ENCODE data around the gene VTCN1.

Gene VTCN1

DNA sequence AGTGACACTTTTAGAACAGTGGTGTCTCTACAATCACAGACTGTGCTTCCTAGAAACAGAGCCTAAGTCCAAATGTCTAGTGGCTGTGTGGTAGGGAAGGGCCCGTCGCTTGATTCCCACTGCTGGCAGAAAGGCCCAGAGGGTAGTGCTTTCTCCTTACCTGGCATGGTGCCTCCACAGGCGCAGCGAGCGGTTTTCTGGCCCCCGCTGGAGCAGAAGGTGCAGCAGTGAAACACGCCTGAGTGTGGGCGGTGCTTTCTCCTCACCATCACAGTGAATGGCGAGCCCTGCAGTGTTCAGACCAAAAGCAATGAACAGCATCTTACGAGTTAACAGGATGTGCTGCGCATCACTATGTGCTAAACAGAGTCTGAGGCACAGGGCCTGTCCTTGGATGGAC is 97.5 kb downstream of the VTCN1 start:
- H3K4me3 ChIP-seq (ENCODE audit: low read depth, low read length) = no peak overlapping the region
- in situ Hi-C loops (cut with HindIII; ENCODE audit: low sequenced_read_pairs) = no loop called here
- no peak for DNase-seq (ENCODE audit: low read depth)
- TF ChIP-seq, protein P1, sequence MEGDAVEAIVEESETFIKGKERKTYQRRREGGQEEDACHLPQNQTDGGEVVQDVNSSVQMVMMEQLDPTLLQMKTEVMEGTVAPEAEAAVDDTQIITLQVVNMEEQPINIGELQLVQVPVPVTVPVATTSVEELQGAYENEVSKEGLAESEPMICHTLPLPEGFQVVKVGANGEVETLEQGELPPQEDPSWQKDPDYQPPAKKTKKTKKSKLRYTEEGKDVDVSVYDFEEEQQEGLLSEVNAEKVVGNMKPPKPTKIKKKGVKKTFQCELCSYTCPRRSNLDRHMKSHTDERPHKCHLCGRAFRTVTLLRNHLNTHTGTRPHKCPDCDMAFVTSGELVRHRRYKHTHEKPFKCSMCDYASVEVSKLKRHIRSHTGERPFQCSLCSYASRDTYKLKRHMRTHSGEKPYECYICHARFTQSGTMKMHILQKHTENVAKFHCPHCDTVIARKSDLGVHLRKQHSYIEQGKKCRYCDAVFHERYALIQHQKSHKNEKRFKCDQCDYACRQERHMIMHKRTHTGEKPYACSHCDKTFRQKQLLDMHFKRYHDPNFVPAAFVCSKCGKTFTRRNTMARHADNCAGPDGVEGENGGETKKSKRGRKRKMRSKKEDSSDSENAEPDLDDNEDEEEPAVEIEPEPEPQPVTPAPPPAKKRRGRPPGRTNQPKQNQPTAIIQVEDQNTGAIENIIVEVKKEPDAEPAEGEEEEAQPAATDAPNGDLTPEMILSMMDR (IDR thresholded peaks at IDR 0.05; ENCODE audit: low read depth, low read length, missing control alignments) = no peak

DNA sequence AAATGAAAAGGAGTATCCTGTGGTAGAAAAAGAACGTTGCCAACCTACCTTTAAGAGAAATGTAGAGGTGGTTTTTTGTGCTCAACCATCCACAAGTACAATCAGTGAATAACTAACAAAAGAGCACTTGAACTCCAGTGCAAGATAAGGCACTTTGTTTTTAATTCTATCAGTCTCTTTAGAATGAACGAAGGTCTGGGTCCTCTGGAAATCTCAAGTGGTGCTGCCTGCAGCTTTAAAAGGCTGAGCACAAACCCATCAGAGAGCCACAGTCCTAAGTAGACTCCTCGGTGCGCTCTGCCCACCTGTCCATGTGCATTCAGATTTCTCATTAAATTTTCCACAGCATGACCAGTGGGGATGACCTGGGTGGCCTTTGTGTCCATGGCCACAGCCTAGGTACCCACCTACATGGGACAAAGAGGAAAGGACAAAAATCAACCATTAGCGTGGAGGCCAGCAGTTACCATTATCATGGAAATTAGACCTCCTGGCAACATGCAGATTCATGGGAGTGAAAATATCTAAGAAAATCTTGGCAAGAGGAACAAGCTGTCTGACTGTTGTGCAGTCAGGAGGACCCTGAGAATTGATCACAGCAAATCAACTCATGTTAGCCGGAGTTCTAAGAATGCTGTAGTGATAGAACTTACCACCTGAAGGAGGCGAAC is 98.5 kb downstream of the VTCN1 start:
- DNase-seq (ENCODE audit: low read depth) = no peak
- no peak overlapping the region for H3K4me3 ChIP-seq (ENCODE audit: low read depth, low read length)
- TF ChIP-seq, protein P1 (IDR thresholded peaks at IDR 0.05; ENCODE audit: low read depth, low read length, missing control alignments) = no peak
- in situ Hi-C loops (cut with HindIII; ENCODE audit: low sequenced_read_pairs) = no loop called here

DNA sequence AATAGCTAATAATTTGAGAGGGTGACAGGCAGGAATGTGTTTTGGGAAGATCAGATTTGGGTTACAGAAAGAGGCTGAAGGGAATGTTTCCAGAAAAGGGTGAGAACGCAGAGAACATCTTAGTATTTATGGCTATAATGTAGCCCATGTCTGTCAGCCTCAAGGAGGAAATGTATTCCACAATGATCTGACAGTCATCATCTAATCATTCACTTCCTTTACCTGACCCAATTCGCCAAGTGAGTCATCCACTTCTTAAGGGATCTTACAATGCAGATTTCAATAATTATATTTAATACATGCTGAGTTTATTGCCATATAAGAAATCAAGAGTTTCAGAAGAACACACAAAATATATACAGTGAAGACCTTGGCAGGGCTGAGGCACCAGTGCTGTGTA is 100.0 kb downstream of the VTCN1 start:
- no peak for DNase-seq (ENCODE audit: low read depth)
- TF ChIP-seq, protein P1 (IDR thresholded peaks at IDR 0.05; ENCODE audit: low read depth, low read length, missing control alignments) = no peak
- in situ Hi-C loops (cut with HindIII; ENCODE audit: low sequenced_read_pairs) = no loop called here
- no peak overlapping the region for H3K4me3 ChIP-seq (ENCODE audit: low read depth, low read length)

DNA sequence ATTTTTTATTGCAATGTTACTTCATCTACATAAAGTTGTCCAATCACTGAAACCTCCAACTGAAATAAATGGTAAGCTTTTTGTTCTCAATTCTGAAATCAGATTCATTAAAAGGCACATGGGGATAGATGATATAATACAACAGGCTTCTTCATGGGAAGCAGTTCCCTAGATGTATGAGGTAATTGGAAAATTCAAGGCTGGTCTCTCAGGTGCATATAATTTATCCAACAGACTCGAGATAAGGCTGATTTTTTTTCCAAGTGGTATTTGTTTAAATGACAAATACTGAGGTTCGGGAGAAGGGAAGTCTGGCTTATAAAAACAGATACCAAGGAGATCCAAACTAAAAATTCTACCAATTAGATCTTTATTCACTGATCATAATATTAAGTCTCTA is 103.4 kb downstream of the VTCN1 start:
- DNase-seq (ENCODE audit: low read depth) = no peak
- H3K4me3 ChIP-seq (ENCODE audit: low read depth, low read length) = no peak overlapping the region
- TF ChIP-seq, protein P1 (IDR thresholded peaks at IDR 0.05; ENCODE audit: low read depth, low read length, missing control alignments) = no peak
- in situ Hi-C loops (cut with HindIII; ENCODE audit: low sequenced_read_pairs) = no loop called here

DNA sequence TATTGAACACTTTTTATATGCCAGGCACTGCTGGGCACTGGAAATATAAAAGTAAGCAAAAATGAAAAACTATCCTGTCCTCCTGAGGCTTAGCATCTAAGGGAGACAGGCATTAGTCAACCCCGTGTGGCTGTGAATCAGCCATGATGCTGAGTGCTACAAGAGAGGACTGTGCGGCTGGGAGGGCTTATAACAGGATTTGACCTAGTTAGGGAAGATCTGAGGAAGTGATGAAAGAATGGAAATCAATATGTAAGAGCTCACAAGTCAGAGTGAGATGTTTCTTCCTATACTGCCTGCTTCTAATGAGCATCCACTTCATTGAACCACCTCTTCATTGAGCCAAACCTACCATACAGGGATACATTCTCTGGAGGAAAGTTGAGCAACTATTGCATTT is 104.2 kb downstream of the VTCN1 start:
- in situ Hi-C loops (cut with HindIII; ENCODE audit: low sequenced_read_pairs) = no loop called here
- DNase-seq (ENCODE audit: low read depth) = no peak
- no peak overlapping the region for H3K4me3 ChIP-seq (ENCODE audit: low read depth, low read length)
- TF ChIP-seq, protein P1 (IDR thresholded peaks at IDR 0.05; ENCODE audit: low read depth, low read length, missing control alignments) = no peak

DNA sequence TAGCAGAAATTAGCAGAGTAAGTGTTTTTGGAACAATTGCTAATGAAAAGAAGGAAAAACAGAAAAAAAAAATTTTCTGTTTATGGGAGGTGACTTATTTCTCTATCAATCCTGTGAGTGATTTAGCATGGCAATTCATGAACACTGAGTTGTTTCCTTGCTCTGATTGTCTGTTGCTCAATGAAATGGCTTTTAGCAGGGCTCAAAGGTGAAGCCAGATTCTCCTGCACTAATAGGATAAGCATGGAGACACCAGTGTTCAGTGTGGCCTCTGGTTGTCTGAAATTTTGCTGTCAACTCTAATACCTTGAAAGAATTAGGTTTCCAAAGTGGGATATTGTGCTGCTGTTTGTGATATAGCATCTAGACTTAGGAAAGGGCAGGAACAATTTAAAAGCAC is 105.0 kb downstream of the VTCN1 start:
- TF ChIP-seq, protein P1 (IDR thresholded peaks at IDR 0.05; ENCODE audit: low read depth, low read length, missing control alignments) = no peak
- H3K4me3 ChIP-seq (ENCODE audit: low read depth, low read length) = no peak overlapping the region
- in situ Hi-C loops (cut with HindIII; ENCODE audit: low sequenced_read_pairs) = no loop called here
- DNase-seq (ENCODE audit: low read depth) = no peak
